Transverse colon (tissue), 3 donors: Measurements from ENCODE around the gene UTP18.

ENCODE experiments used
- CTCF ChIP-seq, 5 experiments: fragments of 200-600 bp in 3 of 5; fragments of 450-650 bp in 2 of 5; sonication (generic) in 3 of 5; IDR thresholded peaks; 1 replicate in 2 of 5; 2 replicates in 3 of 5; pipeline ENCODE4 v1.5.1; 2016 to 2017; ENCODE audit warnings: antibody characterized with exemption in 5 of 5, inconsistent platforms in 3 of 5, mild to moderate bottlenecking in 2 of 5, moderate library complexity in 1 of 5
- EP300 ChIP-seq: sonication (generic); formaldehyde crosslinking; IDR thresholded peaks from one replicate; pipeline ENCODE4 v1.6.1; 2017; ENCODE audit warnings: antibody characterized with exemption, low read depth
- POLR2A ChIP-seq: fragments of 450-650 bp; IDR thresholded peaks from one replicate; pipeline ENCODE4 v1.6.1; 2016; ENCODE audit warnings: antibody characterized with exemption, mild to moderate bottlenecking, moderate library complexity

- TF ChIP-seq EP300 (no peak), CTCF (IDR thresholded peaks at IDR 0.05) (no peak), POLR2A (no peak)
These were observed 4.7 kb upstream of the UTP18 start for GRCh38 chr17:51255673-51256072.
